Natural killer cell (primary cell): ENCODE measurements around the gene POLR2F. TPM values are rescaled to one million over a fixed set of nuclear protein-coding genes. Genes with fewer than 3 reads are reported as not detected.

ENCODE experiments used
- ATAC-seq, 3 donors: fragments of 150-1000 bp in 2 of 3; fragments of 200-7000 bp in 1 of 3; cut with Tn5 transposase; 1 replicate in 1 of 3; 2 replicates in 2 of 3; pipeline ENCODE4 v1.10.0; 2021; ENCODE audit warnings: mild to moderate bottlenecking in 2 of 3, moderate library complexity in 2 of 3
- DNase-seq, 2 donors: peaks; one replicate each; pipeline versions ENCODE4 v3.0.0 to v3.0.0-alpha.2; 2013 to 2021; ENCODE audit warnings: mixed read lengths in 1 of 2
- H3K27ac ChIP-seq: one replicate; pipeline ENCODE4 v1.5.1; 2013; ENCODE audit warnings: mild to moderate bottlenecking, low read length
- H3K27me3 ChIP-seq: one replicate; pipeline ENCODE4 v1.6.1; 2013; ENCODE audit warnings: low read length; ENCODE audit not compliant: control insufficient read depth, insufficient read depth
- H3K36me3 ChIP-seq: one replicate; pipeline ENCODE4 v1.6.1; 2013; ENCODE audit warnings: low read length; ENCODE audit not compliant: control insufficient read depth, insufficient read depth
- H3K4me1 ChIP-seq: one replicate; pipeline ENCODE4 v1.6.1; 2013; ENCODE audit warnings: low read length; ENCODE audit not compliant: control insufficient read depth, insufficient read depth
- H3K4me3 ChIP-seq: one replicate; pipeline ENCODE4 v1.5.1; 2013; ENCODE audit warnings: low read length
- H3K9me3 ChIP-seq: one replicate; pipeline ENCODE4 v1.6.1; 2013; ENCODE audit warnings: low read length; ENCODE audit not compliant: control insufficient read depth, insufficient read depth
- H3K27ac Mint-ChIP-seq, 2 donors: one replicate each; pipeline ENCODE4 v1.8.0; 2022; ENCODE audit warnings: mild to moderate bottlenecking in 2 of 2, mixed read lengths in 2 of 2, moderate library complexity in 1 of 2
- H3K27me3 Mint-ChIP-seq, 2 donors: one replicate each; pipeline ENCODE4 v1.8.0; 2022; ENCODE audit warnings: low read depth in 2 of 2, mixed read lengths in 2 of 2
- H3K36me3 Mint-ChIP-seq: one replicate; pipeline ENCODE4 v1.8.0; 2022; ENCODE audit warnings: mixed read lengths
- H3K4me1 Mint-ChIP-seq, 2 donors: one replicate each; pipeline ENCODE4 v1.8.0; 2022; ENCODE audit warnings: mixed read lengths in 2 of 2
- H3K4me3 Mint-ChIP-seq: one replicate; pipeline ENCODE4 v1.8.0; 2022; ENCODE audit warnings: mild to moderate bottlenecking, moderate library complexity, mixed read lengths
- H3K9me3 Mint-ChIP-seq, 2 donors: one replicate each; pipeline ENCODE4 v1.8.0; 2022; ENCODE audit warnings: mixed read lengths in 2 of 2
- WGBS: methylation state at CpG from one replicate; pipeline ENCODE4 v1.1.7; 2013; ENCODE audit warnings: missing lambda C conversion rate; ENCODE audit not compliant: insufficient coverage; 5-methylcytosine and 5-hydroxymethylcytosine counted together
- intact Hi-C: fragments of 100-400 bp; cut with micrococcal nuclease; formaldehyde crosslinking; loops from one replicate; pipeline ENCODE4 v1.14.2; 2022
- total RNA-seq, 4 donors: library from RNA; stranded (reverse); fragments of 120-200 nt in 1 of 4; gene quantifications; one replicate each; pipeline versions ENCODE4 v1.2.3 to v1.2.4, GENCODE V29; 2013 to 2022
- TF ChIP-seq, protein P1 (sequence below): fragments of 200-600 bp; IDR thresholded peaks from one replicate; pipeline ENCODE4 v1.8.0; 2022; ENCODE audit warnings: antibody characterized with exemption

The POLR2F gene
- total RNA-seq, 3 donors from 2014 or later (not counting 1 experiment from before 2014, with no cell fraction given): 38.7 to 40.6 (median 38.8) TPM

DNA sequence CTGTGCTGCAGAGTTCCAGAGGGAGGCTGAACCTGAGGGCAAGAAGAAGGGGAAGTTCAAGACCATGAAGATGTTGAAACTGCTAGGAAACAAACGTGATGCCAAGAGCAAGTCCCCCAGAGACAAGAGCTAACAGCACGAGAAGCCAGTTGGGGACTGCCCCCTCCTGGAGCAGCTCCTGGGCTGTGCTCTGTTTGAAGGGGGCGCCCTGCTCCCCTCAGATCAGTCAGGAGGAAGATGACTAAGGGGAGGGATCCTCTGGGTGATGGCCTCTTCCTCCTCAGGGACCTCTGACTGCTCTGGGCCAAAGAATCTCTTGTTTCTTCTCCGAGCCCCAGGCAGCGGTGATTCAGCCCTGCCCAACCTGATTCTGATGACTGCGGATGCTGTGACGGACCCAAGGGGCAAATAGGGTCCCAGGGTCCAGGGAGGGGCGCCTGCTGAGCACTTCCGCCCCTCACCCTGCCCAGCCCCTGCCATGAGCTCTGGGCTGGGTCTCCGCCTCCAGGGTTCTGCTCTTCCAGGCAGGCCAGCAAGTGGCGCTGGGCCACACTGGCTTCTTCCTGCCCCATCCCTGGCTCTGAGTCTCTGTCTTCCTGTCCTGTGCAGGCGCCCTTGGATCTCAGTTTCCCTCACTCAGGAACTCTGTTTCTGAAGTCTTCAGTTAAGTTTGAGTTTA is 12.7 kb upstream of the POLR2F start:
- H3K36me3 Mint-ChIP-seq: no peaks in the 10 kb centered on the region

DNA sequence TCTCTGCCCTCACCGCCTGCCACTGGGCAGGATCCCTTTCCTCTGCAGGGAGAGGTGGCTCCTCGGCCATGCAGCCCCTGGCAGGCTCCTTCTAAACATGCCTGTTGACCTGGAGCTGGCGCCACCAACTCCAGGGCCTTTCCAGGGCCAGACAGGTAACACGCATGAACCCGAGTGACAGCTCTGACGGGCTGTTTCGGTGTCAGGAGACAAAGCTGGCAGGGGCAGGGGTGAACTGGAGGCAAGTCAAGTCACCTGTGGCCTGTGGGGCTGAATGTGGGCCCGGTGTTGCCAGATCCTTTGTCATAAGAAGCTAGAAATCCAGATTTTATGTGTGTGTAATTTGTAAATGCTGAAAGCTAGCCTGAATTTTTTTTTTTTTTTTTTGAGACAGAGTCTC is 11.4 kb upstream of the POLR2F start:
- DNase-seq (no peak), ATAC-seq (no peak)
- no peak overlapping the region for H3K27ac Mint-ChIP-seq
- intact Hi-C loops: no loop called here
- H3K27me3 ChIP-seq: no peaks in the 10 kb centered on the region
- no peak overlapping the region for H3K4me3 Mint-ChIP-seq
- H3K27ac ChIP-seq: no peak overlapping the region
- no peaks in the 10 kb centered on the region for H3K9me3 Mint-ChIP-seq
- no peaks in the 10 kb centered on the region for H3K9me3 ChIP-seq
- H3K27me3 Mint-ChIP-seq: no peaks in the 10 kb centered on the region
- H3K4me3 ChIP-seq: no peak overlapping the region
- 97% methylated on average over 8 of the region's 8 CpGs for WGBS
- H3K4me1 Mint-ChIP-seq: no peaks in the 10 kb centered on the region
- H3K36me3 Mint-ChIP-seq: no peaks in the 10 kb centered on the region
- TF ChIP-seq, protein P1, sequence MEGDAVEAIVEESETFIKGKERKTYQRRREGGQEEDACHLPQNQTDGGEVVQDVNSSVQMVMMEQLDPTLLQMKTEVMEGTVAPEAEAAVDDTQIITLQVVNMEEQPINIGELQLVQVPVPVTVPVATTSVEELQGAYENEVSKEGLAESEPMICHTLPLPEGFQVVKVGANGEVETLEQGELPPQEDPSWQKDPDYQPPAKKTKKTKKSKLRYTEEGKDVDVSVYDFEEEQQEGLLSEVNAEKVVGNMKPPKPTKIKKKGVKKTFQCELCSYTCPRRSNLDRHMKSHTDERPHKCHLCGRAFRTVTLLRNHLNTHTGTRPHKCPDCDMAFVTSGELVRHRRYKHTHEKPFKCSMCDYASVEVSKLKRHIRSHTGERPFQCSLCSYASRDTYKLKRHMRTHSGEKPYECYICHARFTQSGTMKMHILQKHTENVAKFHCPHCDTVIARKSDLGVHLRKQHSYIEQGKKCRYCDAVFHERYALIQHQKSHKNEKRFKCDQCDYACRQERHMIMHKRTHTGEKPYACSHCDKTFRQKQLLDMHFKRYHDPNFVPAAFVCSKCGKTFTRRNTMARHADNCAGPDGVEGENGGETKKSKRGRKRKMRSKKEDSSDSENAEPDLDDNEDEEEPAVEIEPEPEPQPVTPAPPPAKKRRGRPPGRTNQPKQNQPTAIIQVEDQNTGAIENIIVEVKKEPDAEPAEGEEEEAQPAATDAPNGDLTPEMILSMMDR: no peak
- no peaks in the 10 kb centered on the region for H3K4me1 ChIP-seq
- H3K36me3 ChIP-seq: peaks cover 20% of the 10 kb centered on the region

More for the DNA sequence above, 12.7 kb upstream of the POLR2F start:
- no peak overlapping the region for H3K27ac ChIP-seq
- H3K4me1 ChIP-seq: no peaks in the 10 kb centered on the region
- WGBS: 83% methylated on average over 12 of the region's 12 CpGs
- H3K27ac Mint-ChIP-seq: no peak overlapping the region
- H3K36me3 ChIP-seq: peaks cover 23% of the 10 kb centered on the region
- no peaks in the 10 kb centered on the region for H3K9me3 ChIP-seq
- no peak for ATAC-seq
- DNase-seq: no peak
- no peaks in the 10 kb centered on the region for H3K27me3 Mint-ChIP-seq
- TF ChIP-seq, protein P1: no peak
- no peaks in the 10 kb centered on the region for H3K27me3 ChIP-seq
- no peaks in the 10 kb centered on the region for H3K9me3 Mint-ChIP-seq
- no peaks in the 10 kb centered on the region for H3K4me1 Mint-ChIP-seq
- H3K4me3 ChIP-seq: no peak overlapping the region
- H3K4me3 Mint-ChIP-seq: no peak overlapping the region
- intact Hi-C loops: no loop called here

DNA sequence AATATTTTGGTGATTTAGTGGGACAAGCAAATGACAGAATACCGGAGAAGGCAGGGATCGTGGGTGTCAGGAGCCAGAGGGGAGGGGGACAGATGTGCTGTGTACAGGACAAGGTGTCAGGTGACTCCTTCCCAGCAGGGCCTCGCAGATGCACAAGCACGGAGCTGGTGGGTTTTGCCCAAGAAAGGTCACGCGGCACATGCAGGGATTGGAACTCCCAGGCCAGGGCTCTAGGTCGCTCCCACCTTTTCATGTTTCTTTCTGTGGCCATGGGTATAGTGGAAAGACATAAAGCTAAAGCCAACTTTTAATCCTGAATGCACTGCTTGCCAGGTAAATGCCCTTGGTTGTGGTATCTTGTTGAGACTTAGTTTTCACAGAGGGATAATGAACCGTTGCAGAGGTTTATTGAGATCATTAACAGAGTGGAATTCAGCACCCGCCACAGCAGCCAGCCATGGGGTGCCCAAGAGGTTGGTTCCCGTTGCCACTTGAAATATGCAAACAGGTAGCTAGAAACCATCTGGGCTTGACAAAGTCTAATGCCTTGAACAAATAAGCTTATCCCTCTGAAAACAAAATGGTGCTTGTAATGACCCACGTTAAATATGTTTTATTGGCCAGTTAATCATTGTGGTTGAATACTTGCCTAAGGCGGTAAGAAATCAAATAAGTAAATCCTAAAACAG is 10.2 kb upstream of the POLR2F start:
- Histone ChIP-seq H3K36me3 (peaks cover 16% of the 10 kb centered on the region), H3K4me3 (no peak overlapping the region), H3K4me1 (no peaks in the 10 kb centered on the region), H3K27me3 (no peaks in the 10 kb centered on the region), H3K27ac (no peak overlapping the region), H3K9me3 (no peaks in the 10 kb centered on the region)
- Mint-ChIP-seq H3K4me1 (no peaks in the 10 kb centered on the region), H3K36me3 (no peaks in the 10 kb centered on the region), H3K27ac (no peak overlapping the region), H3K4me3 (no peak overlapping the region), H3K9me3 (no peaks in the 10 kb centered on the region), H3K27me3 (no peaks in the 10 kb centered on the region)
- WGBS: 98% methylated on average over 12 of the region's 12 CpGs
- TF ChIP-seq, protein P1: no peak
- intact Hi-C loops: no loop called here
- ATAC-seq (no peak), DNase-seq (no peak)
